ENCODE data around the gene SPAG4. TPM values are rescaled to one million over a fixed set of nuclear protein-coding genes. Genes with fewer than 3 reads are reported as not detected.

SPAG4 gene
- total and polyA plus RNA-seq, 10 of the 15 experiments (the other 5 are each of a cell fraction or from before 2014, with no cell fraction given): 0.90 to 12.5 (median 2.4) TPM

DNA sequence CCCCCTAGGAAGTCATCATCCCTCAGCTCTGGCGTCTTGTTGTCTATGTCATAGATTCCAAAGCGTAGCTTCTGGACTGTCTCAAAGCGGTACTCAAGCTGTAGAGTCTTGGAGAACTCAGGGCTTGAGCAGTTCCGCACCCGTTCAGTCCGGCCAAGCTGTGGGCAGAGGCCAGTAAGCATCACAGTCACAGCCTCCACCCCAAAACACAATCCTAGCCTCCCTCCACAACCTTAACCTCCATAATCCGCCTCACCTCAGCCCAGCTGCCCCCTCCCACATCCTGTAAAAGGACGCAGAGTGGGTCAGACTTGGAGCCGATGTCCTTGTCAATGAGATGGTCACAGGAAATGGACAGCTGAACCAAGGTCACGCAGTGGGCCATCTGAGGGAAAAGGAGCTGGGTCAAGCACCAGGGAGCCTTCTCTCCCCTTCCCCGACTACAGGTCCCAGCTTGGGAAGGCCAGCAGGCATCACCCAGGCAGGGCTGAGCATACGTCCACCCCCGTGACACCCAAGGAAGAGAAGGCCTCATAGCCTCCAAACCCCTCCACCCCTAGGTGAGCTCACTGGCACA, 17.0 kb downstream of the SPAG4 start (continued):
- TF ChIP-seq, protein P1, sequence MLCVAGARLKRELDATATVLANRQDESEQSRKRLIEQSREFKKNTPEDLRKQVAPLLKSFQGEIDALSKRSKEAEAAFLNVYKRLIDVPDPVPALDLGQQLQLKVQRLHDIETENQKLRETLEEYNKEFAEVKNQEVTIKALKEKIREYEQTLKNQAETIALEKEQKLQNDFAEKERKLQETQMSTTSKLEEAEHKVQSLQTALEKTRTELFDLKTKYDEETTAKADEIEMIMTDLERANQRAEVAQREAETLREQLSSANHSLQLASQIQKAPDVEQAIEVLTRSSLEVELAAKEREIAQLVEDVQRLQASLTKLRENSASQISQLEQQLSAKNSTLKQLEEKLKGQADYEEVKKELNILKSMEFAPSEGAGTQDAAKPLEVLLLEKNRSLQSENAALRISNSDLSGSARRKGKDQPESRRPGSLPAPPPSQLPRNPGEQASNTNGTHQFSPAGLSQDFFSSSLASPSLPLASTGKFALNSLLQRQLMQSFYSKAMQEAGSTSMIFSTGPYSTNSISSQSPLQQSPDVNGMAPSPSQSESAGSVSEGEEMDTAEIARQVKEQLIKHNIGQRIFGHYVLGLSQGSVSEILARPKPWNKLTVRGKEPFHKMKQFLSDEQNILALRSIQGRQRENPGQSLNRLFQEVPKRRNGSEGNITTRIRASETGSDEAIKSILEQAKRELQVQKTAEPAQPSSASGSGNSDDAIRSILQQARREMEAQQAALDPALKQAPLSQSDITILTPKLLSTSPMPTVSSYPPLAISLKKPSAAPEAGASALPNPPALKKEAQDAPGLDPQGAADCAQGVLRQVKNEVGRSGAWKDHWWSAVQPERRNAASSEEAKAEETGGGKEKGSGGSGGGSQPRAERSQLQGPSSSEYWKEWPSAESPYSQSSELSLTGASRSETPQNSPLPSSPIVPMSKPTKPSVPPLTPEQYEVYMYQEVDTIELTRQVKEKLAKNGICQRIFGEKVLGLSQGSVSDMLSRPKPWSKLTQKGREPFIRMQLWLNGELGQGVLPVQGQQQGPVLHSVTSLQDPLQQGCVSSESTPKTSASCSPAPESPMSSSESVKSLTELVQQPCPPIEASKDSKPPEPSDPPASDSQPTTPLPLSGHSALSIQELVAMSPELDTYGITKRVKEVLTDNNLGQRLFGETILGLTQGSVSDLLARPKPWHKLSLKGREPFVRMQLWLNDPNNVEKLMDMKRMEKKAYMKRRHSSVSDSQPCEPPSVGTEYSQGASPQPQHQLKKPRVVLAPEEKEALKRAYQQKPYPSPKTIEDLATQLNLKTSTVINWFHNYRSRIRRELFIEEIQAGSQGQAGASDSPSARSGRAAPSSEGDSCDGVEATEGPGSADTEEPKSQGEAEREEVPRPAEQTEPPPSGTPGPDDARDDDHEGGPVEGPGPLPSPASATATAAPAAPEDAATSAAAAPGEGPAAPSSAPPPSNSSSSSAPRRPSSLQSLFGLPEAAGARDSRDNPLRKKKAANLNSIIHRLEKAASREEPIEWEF (IDR thresholded peaks at IDR 0.05; ENCODE audit: insufficient replicate concordance, low read depth, low read length): no peak
- TF ChIP-seq NR2C2 (IDR thresholded peaks at IDR 0.05; ENCODE audit: borderline replicate concordance, control insufficient read depth, insufficient read length, low read depth) (no peak), MTA2 (IDR thresholded peaks at IDR 0.05; ENCODE audit: low read depth) (no peak), ZNF274 (IDR thresholded peaks at IDR 0.05; ENCODE audit: insufficient read depth, insufficient read length) (no peak), ESRRA (IDR thresholded peaks at IDR 0.05; ENCODE audit: low read length) (no peak), BRCA1 (IDR thresholded peaks at IDR 0.05; ENCODE audit: low read depth, low read length) (no peak), SP1 (IDR thresholded peaks at IDR 0.05; ENCODE audit: low read depth, low read length) (no peak)
- TF ChIP-seq, protein P2, sequence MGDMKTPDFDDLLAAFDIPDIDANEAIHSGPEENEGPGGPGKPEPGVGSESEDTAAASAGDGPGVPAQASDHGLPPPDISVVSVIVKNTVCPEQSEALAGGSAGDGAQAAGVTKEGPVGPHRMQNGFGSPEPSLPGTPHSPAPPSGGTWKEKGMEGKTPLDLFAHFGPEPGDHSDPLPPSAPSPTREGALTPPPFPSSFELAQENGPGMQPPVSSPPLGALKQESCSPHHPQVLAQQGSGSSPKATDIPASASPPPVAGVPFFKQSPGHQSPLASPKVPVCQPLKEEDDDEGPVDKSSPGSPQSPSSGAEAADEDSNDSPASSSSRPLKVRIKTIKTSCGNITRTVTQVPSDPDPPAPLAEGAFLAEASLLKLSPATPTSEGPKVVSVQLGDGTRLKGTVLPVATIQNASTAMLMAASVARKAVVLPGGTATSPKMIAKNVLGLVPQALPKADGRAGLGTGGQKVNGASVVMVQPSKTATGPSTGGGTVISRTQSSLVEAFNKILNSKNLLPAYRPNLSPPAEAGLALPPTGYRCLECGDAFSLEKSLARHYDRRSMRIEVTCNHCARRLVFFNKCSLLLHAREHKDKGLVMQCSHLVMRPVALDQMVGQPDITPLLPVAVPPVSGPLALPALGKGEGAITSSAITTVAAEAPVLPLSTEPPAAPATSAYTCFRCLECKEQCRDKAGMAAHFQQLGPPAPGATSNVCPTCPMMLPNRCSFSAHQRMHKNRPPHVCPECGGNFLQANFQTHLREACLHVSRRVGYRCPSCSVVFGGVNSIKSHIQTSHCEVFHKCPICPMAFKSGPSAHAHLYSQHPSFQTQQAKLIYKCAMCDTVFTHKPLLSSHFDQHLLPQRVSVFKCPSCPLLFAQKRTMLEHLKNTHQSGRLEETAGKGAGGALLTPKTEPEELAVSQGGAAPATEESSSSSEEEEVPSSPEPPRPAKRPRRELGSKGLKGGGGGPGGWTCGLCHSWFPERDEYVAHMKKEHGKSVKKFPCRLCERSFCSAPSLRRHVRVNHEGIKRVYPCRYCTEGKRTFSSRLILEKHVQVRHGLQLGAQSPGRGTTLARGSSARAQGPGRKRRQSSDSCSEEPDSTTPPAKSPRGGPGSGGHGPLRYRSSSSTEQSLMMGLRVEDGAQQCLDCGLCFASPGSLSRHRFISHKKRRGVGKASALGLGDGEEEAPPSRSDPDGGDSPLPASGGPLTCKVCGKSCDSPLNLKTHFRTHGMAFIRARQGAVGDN (IDR thresholded peaks at IDR 0.05): no peak
- TF ChIP-seq, protein P3, sequence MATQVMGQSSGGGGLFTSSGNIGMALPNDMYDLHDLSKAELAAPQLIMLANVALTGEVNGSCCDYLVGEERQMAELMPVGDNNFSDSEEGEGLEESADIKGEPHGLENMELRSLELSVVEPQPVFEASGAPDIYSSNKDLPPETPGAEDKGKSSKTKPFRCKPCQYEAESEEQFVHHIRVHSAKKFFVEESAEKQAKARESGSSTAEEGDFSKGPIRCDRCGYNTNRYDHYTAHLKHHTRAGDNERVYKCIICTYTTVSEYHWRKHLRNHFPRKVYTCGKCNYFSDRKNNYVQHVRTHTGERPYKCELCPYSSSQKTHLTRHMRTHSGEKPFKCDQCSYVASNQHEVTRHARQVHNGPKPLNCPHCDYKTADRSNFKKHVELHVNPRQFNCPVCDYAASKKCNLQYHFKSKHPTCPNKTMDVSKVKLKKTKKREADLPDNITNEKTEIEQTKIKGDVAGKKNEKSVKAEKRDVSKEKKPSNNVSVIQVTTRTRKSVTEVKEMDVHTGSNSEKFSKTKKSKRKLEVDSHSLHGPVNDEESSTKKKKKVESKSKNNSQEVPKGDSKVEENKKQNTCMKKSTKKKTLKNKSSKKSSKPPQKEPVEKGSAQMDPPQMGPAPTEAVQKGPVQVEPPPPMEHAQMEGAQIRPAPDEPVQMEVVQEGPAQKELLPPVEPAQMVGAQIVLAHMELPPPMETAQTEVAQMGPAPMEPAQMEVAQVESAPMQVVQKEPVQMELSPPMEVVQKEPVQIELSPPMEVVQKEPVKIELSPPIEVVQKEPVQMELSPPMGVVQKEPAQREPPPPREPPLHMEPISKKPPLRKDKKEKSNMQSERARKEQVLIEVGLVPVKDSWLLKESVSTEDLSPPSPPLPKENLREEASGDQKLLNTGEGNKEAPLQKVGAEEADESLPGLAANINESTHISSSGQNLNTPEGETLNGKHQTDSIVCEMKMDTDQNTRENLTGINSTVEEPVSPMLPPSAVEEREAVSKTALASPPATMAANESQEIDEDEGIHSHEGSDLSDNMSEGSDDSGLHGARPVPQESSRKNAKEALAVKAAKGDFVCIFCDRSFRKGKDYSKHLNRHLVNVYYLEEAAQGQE (IDR thresholded peaks at IDR 0.05; ENCODE audit: low read depth, low read length): no peak

Data from GM12878 (cell line).